Neural cell (in vitro differentiated cells): Measurements from ENCODE around the gene KLHL9. TPM values are rescaled to one million over a fixed set of nuclear protein-coding genes. Genes with fewer than 3 reads are reported as not detected.

Experiments
- H2AFZ ChIP-seq: fragments of 200-600, 300-800 bp; sonication (generic), shearing (Covaris generic); 2 replicates; pipeline ENCODE4 v1.6.0; 2014; ENCODE audit warnings: low read depth, mild to moderate bottlenecking, antibody characterized with exemption, low read length, moderate library complexity
- H3F3A ChIP-seq: fragments of 200-600 bp; shearing (Covaris generic); 2 replicates; pipeline ENCODE4 v1.6.1; 2016; ENCODE audit warnings: mild to moderate bottlenecking, moderate library complexity, mixed read lengths, antibody characterized with exemption, low read length; ENCODE audit not compliant: insufficient read depth, poor library complexity, severe bottlenecking
- H3K27ac ChIP-seq: fragments of 200-600, 300-800 bp; sonication (generic), shearing (Covaris generic); 2 replicates; pipeline ENCODE4 v1.5.1; 2014; ENCODE audit warnings: mild to moderate bottlenecking, low read length, moderate library complexity
- H3K27me3 ChIP-seq: fragments of 300-800, 200-600 bp; sonication (generic), shearing (Covaris generic); 2 replicates; pipeline ENCODE4 v1.6.0; 2014; ENCODE audit warnings: mild to moderate bottlenecking, low read depth, low read length, moderate library complexity; ENCODE audit not compliant: insufficient read depth
- H3K36me3 ChIP-seq: fragments of 300-800, 200-600 bp; sonication (generic), shearing (Covaris generic); 2 replicates; pipeline ENCODE4 v1.5.1; 2014; ENCODE audit warnings: mild to moderate bottlenecking, antibody characterized with exemption, low read length, moderate library complexity; ENCODE audit not compliant: insufficient read depth
- H3K4me2 ChIP-seq: fragments of 300-800, 200-600 bp; sonication (generic), shearing (Covaris generic); 2 replicates; pipeline ENCODE4 v1.6.0; 2014; ENCODE audit warnings: mild to moderate bottlenecking, low read length
- H3K4me3 ChIP-seq: fragments of 300-800, 200-600 bp; sonication (generic), shearing (Covaris generic); 2 replicates; pipeline ENCODE4 v1.5.1; 2014; ENCODE audit warnings: mild to moderate bottlenecking, low read length, moderate library complexity
- H3K79me2 ChIP-seq: fragments of 200-600 bp; shearing (Covaris generic); replicated peaks from 2 replicates; pipeline ENCODE4 v1.6.0; 2014; ENCODE audit warnings: mild to moderate bottlenecking, low read length, moderate library complexity; ENCODE audit not compliant: insufficient read depth
- H3K9ac ChIP-seq: fragments of 300-800, 200-600 bp; sonication (generic), shearing (Covaris generic); 2 replicates; pipeline ENCODE4 v1.6.1; 2016; ENCODE audit warnings: mild to moderate bottlenecking, low read length, mixed read lengths
- H3K9me2 ChIP-seq: fragments of 200-600 bp; shearing (Covaris generic); 2 replicates; pipeline ENCODE4 v1.6.1; 2016; ENCODE audit warnings: mild to moderate bottlenecking, low read length, mixed read lengths; ENCODE audit not compliant: insufficient read depth
- H3K9me3 ChIP-seq: fragments of 200-600, 300-800 bp; sonication (generic), shearing (Covaris generic); 2 replicates; pipeline ENCODE4 v1.6.1; 2016; ENCODE audit warnings: mild to moderate bottlenecking, mixed run types, low read length, moderate library complexity, mixed read lengths
- H4K20me1 ChIP-seq: fragments of 200-600 bp; shearing (Covaris generic); 2 replicates; pipeline ENCODE4 v1.6.1; 2016; ENCODE audit warnings: mild to moderate bottlenecking, mixed run types; ENCODE audit not compliant: insufficient read depth
- EP300 ChIP-seq: fragments of 450-650 bp; conservative IDR thresholded peaks from 2 replicates; pipeline ENCODE4 v1.6.1; 2014; ENCODE audit warnings: antibody characterized with exemption, mild to moderate bottlenecking, moderate library complexity; ENCODE audit not compliant: poor library complexity, severe bottlenecking
- EZH2 ChIP-seq: fragments of 200-600, 300-800 bp; shearing (Covaris generic), sonication (generic); IDR thresholded peaks from 2 replicates; pipeline ENCODE4 v1.6.1; 2014; ENCODE audit warnings: antibody characterized with exemption, low read length, borderline replicate concordance, mild to moderate bottlenecking; ENCODE audit not compliant: insufficient read depth, poor library complexity, severe bottlenecking
- MXI1 ChIP-seq: fragments of 450-650 bp; conservative IDR thresholded peaks from 2 replicates; pipeline ENCODE4 v1.6.1; 2014; ENCODE audit warnings: antibody characterized with exemption, mild to moderate bottlenecking; ENCODE audit not compliant: poor library complexity, severe bottlenecking
- POLR2AphosphoS5 ChIP-seq: IDR thresholded peaks from 2 replicates; pipeline ENCODE4 v1.6.1; 2012
- RAD21 ChIP-seq: fragments of 450-650 bp; conservative IDR thresholded peaks from 2 replicates; pipeline ENCODE4 v1.6.1; 2014; ENCODE audit warnings: antibody characterized with exemption, mild to moderate bottlenecking, moderate library complexity
- REST ChIP-seq: IDR thresholded peaks from 2 replicates; pipeline ENCODE4 v1.6.1; 2012; ENCODE audit warnings: borderline replicate concordance
- SMC3 ChIP-seq: fragments of 450-650 bp; conservative IDR thresholded peaks from 2 replicates; pipeline ENCODE4 v1.6.1; 2014; ENCODE audit warnings: antibody characterized with exemption, mild to moderate bottlenecking, moderate library complexity; ENCODE audit not compliant: poor library complexity
- TAF1 ChIP-seq: IDR thresholded peaks from 2 replicates; pipeline ENCODE4 v1.6.1; 2012; ENCODE audit warnings: low read depth
- polyA plus RNA-seq: library from polyadenylated mRNA; depleted of rRNA; stranded (reverse); fragments of >200 nt; gene quantifications from 2 replicates; pipeline ENCODE4 v1.2.3, GENCODE V29; 2014
- TF ChIP-seq, protein P1 (sequence below): fragments of 450-650 bp; IDR thresholded peaks from 2 replicates; pipeline ENCODE4 v1.5.1; 2014; ENCODE audit warnings: antibody characterized with exemption, mild to moderate bottlenecking, moderate library complexity; ENCODE audit not compliant: poor library complexity, severe bottlenecking

Gene KLHL9
- polyA plus RNA-seq, 1 donor from 2014 or later = 40.9 TPM

GRCh38 chr9:21324047-21324446 is 11.2 kb downstream of the KLHL9 start:
- H3K79me2 ChIP-seq = peaks cover 9% of the 10 kb centered on the region
- no peaks in the 10 kb centered on the region for H3K27me3 ChIP-seq
- no peaks in the 10 kb centered on the region for H3K9me2 ChIP-seq
- H3K27ac ChIP-seq = no peak overlapping the region
- H3K9ac ChIP-seq = no peak overlapping the region
- H3K36me3 ChIP-seq = no peaks in the 10 kb centered on the region
- no peaks in the 10 kb centered on the region for H3K9me3 ChIP-seq
- H3K4me2 ChIP-seq = no peak overlapping the region
- no peaks in the 10 kb centered on the region for H4K20me1 ChIP-seq
- H3F3A ChIP-seq = no peaks in the 10 kb centered on the region
- no peak overlapping the region for H3K4me3 ChIP-seq
- no peak for TF ChIP-seq RAD21
- no peak for TF ChIP-seq MXI1
- TF ChIP-seq, protein P1, sequence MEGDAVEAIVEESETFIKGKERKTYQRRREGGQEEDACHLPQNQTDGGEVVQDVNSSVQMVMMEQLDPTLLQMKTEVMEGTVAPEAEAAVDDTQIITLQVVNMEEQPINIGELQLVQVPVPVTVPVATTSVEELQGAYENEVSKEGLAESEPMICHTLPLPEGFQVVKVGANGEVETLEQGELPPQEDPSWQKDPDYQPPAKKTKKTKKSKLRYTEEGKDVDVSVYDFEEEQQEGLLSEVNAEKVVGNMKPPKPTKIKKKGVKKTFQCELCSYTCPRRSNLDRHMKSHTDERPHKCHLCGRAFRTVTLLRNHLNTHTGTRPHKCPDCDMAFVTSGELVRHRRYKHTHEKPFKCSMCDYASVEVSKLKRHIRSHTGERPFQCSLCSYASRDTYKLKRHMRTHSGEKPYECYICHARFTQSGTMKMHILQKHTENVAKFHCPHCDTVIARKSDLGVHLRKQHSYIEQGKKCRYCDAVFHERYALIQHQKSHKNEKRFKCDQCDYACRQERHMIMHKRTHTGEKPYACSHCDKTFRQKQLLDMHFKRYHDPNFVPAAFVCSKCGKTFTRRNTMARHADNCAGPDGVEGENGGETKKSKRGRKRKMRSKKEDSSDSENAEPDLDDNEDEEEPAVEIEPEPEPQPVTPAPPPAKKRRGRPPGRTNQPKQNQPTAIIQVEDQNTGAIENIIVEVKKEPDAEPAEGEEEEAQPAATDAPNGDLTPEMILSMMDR = no peak
- TF ChIP-seq EP300 = no peak
- TF ChIP-seq REST = no peak
- TF ChIP-seq EZH2 = no peak
- TF ChIP-seq POLR2AphosphoS5 = no peak
- TF ChIP-seq TAF1 = no peak
- TF ChIP-seq SMC3 = no peak
- no peak overlapping the region for H2AFZ ChIP-seq

DNA sequence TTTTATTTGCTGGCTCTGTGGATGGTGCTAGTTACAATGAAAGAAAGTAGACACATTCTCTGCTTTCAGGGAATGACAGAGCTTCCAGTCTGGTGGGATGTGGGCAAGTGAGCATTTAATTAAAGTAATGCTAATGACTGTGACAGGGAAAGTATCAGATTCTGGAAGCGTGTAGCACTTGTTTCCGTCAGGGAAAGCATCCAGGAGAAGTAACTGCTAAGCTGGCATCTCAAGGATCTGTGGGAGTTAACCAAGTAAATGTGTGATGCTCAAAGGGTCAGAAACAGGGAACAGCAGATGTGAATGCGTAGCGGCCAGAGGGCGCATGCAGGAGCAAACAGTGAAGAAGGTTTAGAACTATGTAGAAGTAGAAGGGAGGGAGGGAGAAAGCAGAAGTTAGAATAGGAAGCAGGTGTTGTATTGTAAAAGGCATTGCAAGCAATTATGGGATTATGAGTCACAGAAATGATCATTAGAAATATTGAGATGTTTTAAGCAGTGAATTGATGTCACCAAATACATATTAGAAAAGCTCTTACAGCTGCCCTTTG is 12.2 kb downstream of the KLHL9 start:
- H2AFZ ChIP-seq = no peak overlapping the region
- no peaks in the 10 kb centered on the region for H3K9me3 ChIP-seq
- H3K27ac ChIP-seq = no peak overlapping the region

More for the DNA sequence above, 12.2 kb downstream of the KLHL9 start:
- Histone ChIP-seq H3K9ac (no peak overlapping the region), H4K20me1 (no peaks in the 10 kb centered on the region), H3K36me3 (no peaks in the 10 kb centered on the region), H3K4me2 (no peak overlapping the region), H3F3A (no peaks in the 10 kb centered on the region), H3K79me2 (no peaks in the 10 kb centered on the region), H3K4me3 (no peak overlapping the region), H3K9me2 (no peaks in the 10 kb centered on the region), H3K27me3 (no peaks in the 10 kb centered on the region)
- TF ChIP-seq REST (no peak), MXI1 (no peak), POLR2AphosphoS5 (no peak), TAF1 (no peak), EZH2 (no peak), EP300 (no peak), SMC3 (no peak), RAD21 (no peak)
- TF ChIP-seq, protein P1 = no peak
